Gastroesophageal sphincter (tissue), 3 donors: ENCODE data around the gene MYO5A.

Experiments
- CTCF ChIP-seq, 4 experiments: fragments of 200-600 bp in 2 of 4; fragments of 450-650 bp in 2 of 4; sonication (generic) in 1 of 4; IDR thresholded peaks; one replicate each; pipeline ENCODE4 v1.5.1; 2017 to 2019; ENCODE audit warnings: antibody characterized with exemption in 4 of 4, mild to moderate bottlenecking in 2 of 4, moderate library complexity in 2 of 4
- EP300 ChIP-seq: sonication (generic); formaldehyde crosslinking; IDR thresholded peaks from one replicate; pipeline ENCODE4 v1.6.1; 2017; ENCODE audit warnings: antibody characterized with exemption, mild to moderate bottlenecking

- no peak for TF ChIP-seq CTCF (IDR thresholded peaks at IDR 0.05)
- TF ChIP-seq EP300, result no peak
Observed at GRCh38 chr15:52357949-52358348, 170.7 kb downstream of the MYO5A start.
